Measurements from ENCODE around the gene WNK2.

WNK2 gene

DNA sequence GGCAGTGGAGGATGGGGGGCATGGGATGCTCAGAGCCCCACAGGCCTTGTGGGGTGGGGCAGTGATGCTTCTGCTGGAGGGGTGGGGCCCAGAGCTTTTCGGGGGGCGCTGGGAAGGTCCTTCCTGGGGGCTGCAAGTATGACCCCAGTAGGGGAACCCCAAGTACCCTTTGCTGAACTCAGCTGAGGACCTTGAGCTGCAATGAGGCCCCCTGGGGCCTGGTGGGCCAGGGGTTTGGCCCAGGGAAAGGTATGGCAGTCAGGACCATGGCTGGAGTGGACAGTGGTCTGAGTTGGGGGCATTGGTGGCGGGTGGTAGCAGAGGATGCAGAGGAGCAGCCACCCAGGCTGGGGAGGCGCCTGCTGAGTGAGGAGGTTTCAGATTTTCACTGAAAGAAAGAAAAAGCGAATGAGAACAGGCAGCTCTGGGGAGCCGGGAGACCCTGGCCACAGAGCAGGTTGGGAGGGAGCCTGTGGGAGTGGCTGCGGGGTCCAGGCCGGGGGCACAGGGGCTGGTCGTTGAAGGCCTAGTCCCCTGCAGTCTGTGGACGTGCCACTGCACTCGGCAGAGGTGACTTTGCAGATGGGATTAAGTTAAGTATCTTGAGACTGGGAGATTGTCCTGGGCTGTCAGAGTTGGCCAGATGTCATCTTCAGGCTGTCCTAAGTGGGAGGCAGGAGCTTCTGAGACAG, 19.2 kb downstream of the WNK2 start:
- DNase-seq: no peak

DNA sequence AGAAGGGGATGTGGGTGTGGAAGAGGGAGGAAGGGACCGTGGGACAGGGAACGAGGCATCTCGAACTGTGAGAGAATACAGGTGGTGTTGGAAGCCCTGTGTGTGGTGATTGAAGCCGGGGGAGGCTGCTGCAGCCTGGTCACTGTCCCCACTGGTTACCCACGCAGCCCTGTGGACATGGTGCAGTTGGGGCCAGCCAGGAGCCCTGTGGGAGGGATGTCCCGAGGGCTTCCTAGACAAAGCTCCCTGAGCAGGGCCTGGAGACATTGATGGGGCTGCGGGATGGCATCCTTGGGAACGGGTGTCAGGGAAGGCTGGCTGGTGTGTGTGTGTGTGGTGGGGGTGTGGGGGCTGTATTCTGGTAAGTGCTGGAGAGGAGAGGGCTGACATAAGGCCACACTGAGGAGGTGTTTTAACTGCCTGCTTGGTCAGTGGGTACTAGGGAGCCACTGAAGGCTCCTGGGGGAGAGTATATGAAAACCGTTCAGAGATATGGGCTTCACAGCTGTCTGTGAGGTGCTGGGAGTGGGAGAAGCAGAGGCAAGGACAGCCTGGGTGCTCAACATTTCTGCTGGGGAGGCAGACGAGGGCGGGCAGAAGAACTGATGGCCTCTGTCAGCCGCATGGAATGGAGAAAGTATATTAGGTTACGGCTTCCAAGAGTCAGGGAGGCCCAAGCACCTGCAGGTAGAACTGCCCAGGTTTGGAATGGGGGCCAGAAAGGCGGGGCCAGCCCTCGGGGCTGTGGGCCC, 20.0 kb downstream of the WNK2 start:
- no peak for DNase-seq

GRCh38 chr9:93204470-93205043, 20.6 kb downstream of the WNK2 start:
- DNase-seq: no peak

- peak; percentile 76 for DNase-seq
These were observed 21.3 kb downstream of the WNK2 start for GRCh38 chr9:93205045-93205768.

- DNase-seq: no peak
These were observed 22.1 kb downstream of the WNK2 start for GRCh38 chr9:93205896-93206575.

DNA sequence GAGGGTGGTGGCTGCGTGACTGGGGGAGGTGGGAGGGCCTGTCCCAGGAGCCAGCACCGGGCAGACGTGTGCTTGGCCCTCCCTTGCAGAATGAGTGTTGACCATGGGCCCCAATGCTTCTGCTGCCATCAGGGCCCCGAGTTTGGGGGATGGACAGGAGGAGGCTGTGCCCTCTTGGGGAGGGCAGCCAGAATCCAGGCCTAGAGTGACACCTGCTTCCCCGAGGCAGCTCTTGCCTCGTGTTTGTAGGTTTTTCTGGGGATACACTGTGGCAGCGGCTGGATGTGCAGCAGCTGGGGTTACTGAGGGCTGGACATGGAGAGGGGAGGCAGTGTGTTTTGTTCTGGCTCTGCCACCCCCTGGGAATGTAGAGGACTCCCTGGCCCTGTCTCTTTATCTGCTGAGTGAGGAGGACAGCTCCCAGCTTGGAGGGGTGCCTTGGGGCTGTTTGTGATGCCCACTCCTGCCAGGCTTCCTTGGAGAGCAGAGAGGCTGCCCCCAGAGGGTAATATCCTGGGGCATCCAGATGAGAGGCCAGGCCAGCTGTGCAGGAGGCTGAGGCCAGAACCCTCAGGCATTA, 22.7 kb downstream of the WNK2 start:
- DNase-seq: no peak

DNA sequence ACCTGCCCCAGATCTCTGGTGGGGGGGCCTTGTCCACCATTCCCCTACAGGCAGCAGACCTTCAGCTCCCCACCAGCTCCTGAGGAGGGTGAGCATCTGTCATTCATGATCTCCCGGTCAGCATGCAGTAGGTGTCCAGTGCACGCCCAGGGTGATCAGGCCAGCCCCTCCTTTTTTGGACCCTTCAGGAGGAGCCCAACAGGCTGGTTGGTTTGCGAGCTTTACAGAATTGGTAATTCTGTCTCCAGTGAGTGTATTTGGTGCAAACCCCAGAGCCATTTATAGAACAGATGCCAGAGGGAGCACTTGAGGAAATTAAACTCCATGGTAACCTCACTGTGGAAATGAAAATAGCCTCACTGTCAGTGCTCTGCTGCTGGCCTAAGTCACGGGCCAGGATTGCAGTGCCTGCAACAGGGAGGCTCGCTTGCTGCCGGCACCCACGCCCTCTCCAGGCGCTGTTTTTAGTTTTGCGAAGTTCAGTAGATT, 23.4 kb downstream of the WNK2 start:
- DNase-seq: peak; percentile 32

DNA sequence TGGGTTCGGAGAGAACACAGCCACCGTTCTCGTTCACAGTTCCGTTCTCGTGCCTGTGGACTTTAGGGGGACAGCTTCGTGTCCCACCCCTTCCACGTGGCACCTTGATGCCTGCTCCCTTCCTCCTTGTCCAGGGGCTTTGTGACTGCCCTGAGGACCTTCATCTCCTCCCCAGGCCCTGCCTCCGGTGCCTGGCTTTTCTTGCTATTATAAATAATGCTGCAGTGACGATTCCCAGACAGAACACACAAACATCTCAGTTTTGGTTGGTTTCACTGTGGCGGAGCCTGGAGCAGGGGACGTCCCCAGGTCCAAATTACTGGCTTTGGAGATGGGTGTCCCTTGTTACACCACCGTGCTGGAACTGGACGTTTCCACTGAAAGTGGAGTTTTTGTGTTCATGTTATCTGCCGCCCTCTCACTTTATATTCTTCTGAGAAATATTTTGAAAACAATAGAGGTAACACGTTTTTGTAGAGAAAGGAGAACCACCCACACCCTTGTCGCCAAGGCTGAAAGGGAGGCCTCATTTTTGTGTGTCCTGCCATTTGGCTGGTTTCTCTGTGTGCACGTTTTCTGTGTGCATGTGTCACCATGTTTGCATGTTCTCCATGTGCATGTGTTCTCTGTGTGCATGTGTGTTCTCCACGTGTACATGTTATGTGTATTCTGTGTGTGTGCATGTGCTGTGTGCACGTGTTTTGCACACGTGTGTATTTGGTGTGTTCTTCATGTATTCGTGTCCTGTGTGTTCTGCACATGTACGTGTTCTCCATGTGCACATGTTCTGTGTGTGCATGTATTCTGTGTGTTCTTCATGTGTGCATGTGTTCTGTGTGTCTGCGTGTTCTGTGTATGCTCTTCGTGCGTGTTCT, 24.2 kb downstream of the WNK2 start:
- no peak for DNase-seq

GRCh38 chr9:93209097-93209496, 25.2 kb downstream of the WNK2 start:
- no peak for DNase-seq

DNA sequence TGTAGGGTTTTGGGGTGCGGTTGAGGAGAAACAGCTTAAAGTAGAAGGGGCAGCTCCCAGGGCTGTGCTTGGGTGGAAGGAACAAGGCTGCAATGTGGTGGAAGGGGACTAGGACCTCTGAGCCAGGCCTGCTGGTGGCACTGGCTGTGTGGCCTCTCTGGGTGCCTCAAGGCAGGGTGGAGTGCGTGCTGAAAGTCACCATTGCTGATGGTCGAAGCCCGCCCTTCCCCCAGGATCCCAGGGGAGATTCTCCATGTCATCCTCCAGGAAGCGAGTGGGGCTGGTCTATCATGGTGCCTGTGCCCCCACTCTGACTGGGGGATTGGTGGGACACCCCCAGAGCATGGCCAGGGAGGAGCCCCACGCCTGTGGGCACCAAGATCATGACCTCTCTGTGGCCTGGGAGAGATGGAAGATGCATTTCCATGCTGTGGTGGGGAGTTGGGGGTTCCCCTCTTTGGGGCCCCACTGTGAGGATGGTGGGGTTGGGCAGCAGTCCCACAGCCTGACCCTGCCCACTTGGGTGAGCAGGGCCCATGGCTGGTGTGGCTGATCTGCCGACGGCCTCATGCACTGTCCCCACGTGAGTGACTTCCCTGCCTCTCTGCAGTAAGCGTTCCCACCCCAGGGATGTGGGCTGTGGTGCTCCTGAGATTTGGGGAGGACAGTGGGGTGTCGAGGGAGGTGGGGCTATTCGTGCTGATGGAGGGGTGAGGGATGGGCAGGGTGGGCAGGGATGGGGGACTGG, 25.8 kb downstream of the WNK2 start:
- no peak for DNase-seq

GRCh38 chr9:93210324-93210973, 26.5 kb downstream of the WNK2 start:
- no peak for DNase-seq

- no peak for DNase-seq
These were observed 27.2 kb downstream of the WNK2 start for GRCh38 chr9:93210974-93211653.

DNA sequence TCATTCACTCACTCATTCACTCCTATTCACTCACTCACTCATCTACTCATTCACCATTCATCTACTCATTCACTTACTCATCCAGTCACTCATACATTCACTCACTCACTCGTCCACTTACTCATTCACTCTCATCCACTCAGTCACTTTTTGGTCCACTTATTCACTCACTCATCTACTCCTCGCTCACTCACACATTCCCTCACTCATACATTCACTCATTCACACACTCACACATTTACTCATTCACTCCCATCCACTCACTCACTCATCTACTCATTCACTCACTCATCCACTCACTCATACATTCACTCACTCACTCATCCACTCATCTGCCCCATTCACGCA, 27.7 kb downstream of the WNK2 start:
- DNase-seq: no peak

DNA sequence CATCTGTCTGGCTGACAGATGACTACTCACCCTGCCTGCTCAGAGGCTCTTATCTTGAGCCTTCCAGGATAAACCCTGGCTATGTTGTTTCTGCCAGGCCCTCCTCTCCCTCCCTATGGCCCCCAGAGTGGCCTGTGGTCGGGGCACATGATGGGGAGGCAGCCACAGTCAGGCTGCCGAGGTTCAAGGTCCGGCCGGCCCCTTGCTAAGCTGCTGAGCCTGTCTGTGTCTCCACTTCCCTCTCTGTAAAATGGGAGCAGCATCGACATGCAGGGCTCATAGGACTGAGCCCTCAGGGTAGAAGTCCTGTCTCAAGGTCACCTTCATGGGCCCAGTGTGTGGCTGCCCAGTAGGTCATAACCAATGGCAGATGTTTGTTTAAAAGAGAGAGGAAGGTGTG, 28.5 kb downstream of the WNK2 start:
- no peak for DNase-seq

- DNase-seq: no peak
These were observed 32.1 kb downstream of the WNK2 start for GRCh38 chr9:93216073-93216365.

DNA sequence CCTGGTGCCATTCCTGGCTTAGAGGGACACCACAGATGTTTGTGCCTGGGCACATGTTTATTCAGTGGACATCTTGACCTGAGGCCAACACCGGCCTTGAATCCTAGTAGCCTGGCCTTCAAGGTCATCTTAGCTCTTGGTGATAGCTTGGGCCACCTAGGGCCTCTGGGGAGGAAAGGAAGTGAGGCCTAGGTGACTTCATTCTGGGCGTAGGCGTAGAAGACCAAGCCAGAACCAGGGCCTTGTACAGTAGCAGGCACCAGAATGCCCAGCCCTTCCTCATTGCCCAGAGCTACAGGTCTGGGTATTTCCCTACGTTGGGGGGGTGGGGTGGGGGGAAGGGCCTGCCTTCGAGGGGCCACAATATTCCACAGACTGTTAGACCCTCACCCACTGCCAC, 33.8 kb downstream of the WNK2 start:
- no peak for DNase-seq

DNA sequence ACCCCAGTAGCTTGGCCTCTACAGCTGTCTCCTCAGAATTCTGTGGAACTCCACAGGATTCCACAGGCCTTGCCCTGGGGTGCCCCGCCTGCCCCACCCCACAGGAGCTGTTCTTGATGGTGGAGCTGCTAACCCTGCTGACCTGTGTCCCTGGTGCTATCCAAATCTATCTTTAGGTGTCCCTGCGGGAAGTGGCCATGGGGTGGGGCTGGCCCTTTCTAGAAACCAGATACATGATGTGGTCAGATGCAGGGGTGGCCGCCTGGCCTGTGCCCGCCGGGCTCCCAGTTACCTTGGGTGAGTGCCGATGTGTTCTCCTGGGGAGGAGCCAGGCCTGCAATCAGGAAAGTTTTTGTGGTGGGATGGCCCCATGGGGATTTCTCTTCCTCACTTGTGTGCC, 34.2 kb downstream of the WNK2 start:
- no peak for DNase-seq

DNA sequence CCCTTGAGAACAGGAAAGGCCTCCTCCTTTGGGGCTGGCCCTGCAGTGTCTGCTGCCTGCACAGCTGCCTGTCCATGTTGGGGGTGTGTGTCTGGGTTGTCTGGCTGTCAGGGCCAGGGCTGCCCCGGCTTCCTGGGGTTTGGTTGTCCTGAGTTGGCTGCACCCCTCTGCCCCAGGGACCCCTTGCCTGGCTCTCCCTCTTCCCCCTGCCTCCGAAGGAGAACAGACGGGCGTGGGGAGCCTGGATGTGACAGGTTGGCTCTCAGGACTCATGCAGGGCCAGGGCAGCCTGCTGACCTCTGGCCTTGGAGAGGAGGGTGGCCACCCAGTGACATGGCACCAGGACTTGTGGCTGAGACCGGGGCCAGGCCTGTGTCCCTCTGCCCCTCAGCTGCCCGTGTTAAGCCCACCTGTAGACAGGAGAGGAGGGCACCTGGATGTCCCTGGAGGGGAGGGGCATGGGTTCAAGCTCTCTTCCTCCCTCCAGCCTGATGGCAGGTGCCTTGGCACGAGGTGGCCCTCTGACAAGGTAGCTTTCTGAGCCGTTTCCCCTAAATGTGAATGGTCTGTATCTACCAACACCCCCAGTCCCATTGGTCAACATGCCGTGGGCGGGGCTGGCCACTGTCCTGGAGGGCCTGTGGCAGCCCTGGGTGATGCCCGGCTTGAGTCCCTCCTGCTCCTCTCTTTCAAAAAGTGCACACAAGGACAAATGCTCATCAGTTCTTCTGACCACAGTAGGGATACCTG, 34.9 kb downstream of the WNK2 start:
- DNase-seq: no peak

- no peak for DNase-seq
These were observed 35.8 kb downstream of the WNK2 start for GRCh38 chr9:93219692-93220091.
